WI38 (cell line): ENCODE results near the gene CTNND2.

Experiments used
- H3K4me3 ChIP-seq: 2 replicates; pipeline ENCODE4 v1.5.1; 2011; ENCODE audit warnings: low read depth, mild to moderate bottlenecking, control low read depth, low read length
- TF ChIP-seq, protein P1 (sequence below): IDR thresholded peaks from 2 replicates; pipeline ENCODE4 v1.5.1; 2012; ENCODE audit warnings: low read depth, mild to moderate bottlenecking, control low read depth, low read length

CTNND2 gene

DNA sequence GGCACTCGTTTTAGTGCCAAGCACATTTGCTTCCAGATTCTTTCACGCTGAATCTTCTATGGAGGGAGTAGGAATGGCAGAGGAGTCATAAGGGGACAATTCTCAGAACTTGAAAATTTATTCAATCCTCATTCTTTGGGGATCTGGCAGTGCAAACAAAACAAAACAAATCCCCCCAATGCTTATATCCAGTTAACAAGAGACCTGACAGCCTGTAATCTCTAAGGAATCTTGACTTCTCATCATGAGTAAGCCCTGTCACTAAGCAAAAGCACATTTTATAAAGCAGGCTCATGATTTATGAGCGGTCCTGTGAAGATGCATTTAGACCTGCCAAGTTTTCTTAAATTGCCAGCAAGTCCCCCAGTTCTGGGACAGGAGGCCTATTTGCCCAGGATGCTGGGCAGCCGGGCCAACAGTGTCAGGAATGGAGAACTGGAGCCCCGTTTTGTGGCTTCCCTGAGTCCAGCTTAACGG, 513.9 kb downstream of the CTNND2 start:
- TF ChIP-seq, protein P1, sequence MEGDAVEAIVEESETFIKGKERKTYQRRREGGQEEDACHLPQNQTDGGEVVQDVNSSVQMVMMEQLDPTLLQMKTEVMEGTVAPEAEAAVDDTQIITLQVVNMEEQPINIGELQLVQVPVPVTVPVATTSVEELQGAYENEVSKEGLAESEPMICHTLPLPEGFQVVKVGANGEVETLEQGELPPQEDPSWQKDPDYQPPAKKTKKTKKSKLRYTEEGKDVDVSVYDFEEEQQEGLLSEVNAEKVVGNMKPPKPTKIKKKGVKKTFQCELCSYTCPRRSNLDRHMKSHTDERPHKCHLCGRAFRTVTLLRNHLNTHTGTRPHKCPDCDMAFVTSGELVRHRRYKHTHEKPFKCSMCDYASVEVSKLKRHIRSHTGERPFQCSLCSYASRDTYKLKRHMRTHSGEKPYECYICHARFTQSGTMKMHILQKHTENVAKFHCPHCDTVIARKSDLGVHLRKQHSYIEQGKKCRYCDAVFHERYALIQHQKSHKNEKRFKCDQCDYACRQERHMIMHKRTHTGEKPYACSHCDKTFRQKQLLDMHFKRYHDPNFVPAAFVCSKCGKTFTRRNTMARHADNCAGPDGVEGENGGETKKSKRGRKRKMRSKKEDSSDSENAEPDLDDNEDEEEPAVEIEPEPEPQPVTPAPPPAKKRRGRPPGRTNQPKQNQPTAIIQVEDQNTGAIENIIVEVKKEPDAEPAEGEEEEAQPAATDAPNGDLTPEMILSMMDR, result no peak
- no peak overlapping the region for H3K4me3 ChIP-seq

GRCh38 chr5:11387382-11387781, 516.9 kb downstream of the CTNND2 start:
- no peak overlapping the region for H3K4me3 ChIP-seq
- TF ChIP-seq, protein P1, result no peak

- TF ChIP-seq, protein P1, result no peak
- no peak overlapping the region for H3K4me3 ChIP-seq
Observed at GRCh38 chr5:11386398-11386797, 517.8 kb downstream of the CTNND2 start.

DNA sequence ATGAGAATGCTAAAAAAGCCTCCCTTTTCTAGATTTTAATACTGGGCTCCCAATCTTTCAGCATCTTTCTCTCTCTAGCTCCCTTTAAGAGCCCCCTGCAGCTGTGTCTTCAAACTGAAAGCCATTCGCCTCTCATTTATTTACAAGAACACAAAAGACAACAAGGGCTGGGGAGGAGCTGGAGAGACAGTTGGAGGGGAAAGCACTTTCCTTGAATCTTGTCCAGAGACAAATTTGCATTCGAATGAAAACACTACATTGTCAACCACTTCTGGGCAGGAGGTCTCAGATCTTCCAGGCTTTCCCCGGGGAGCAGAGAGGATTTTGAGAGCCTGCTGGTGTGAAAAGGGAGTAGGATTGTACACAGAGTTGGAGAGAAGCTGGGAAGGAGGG, 518.3 kb downstream of the CTNND2 start:
- TF ChIP-seq, protein P1, result no peak
- H3K4me3 ChIP-seq, result no peak overlapping the region

DNA sequence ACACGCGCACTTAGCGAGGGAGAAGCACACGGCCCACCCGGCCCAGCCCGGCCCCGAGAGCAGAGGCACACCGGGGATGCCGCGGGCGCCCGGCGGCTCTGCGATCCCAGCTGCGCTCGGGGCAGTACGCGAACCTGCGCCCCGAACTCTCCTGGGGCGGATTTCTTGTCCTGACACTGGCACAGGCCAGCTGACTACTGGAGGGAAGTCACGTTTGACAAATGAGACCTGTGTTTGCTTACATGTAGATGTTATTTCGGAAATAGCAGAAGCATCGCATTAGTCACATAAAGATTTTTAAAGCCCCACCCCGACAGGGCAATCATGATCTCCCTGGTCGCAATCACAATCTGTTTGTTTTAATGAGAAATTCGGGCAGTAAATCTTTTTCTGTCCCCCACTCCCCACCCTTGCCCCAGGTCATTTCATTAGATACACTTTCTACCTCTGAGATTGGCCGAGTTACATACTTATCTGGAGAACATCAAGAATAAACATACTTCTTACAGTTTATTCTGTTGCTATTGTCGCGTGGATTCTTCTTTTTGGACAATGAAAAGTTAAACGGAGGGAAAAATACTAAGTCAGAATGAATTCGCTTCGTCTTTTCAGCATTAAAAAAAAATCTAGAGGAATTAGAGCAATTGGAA, 518.9 kb downstream of the CTNND2 start:
- no peak overlapping the region for H3K4me3 ChIP-seq
- TF ChIP-seq, protein P1, result no peak

- H3K4me3 ChIP-seq, result no peak overlapping the region
- TF ChIP-seq, protein P1, result no peak
Observed at GRCh38 chr5:11384441-11385250, 519.6 kb downstream of the CTNND2 start.

- TF ChIP-seq, protein P1, result no peak
Observed at GRCh38 chr5:11383506-11384095, 520.6 kb downstream of the CTNND2 start.

More at GRCh38 chr5:11383506-11384095, 520.6 kb downstream of the CTNND2 start:
- no peak overlapping the region for H3K4me3 ChIP-seq
